HT1080 (cell line): ENCODE results near the gene ARHGAP31. TPM values are rescaled to one million over a fixed set of nuclear protein-coding genes. Genes with fewer than 3 reads are reported as not detected.
A peak's percentile ranks its signal among the peaks of the same experiment; 100 is the strongest.

Experiments used
- DNase-seq: peaks from one replicate; pipeline ENCODE4 v3.0.0-alpha.2; 2015; ENCODE audit warnings: low read depth
- small RNA-seq: library from RNA; depleted of rRNA; stranded (forward); fragments of <200 nt; gene quantifications from one replicate; pipeline ENCODE3, GENCODE V24; 2014
- total RNA-seq: library from RNA; depleted of rRNA; stranded (reverse); fragments of >200 nt; shearing (Covaris generic); gene quantifications from 2 replicates; pipeline ENCODE4 v1.2.3, GENCODE V29; 2014; rRNA removed

The ARHGAP31 gene
- total RNA-seq, 1 experiment from 2014 or later: 14.4 TPM

DNA sequence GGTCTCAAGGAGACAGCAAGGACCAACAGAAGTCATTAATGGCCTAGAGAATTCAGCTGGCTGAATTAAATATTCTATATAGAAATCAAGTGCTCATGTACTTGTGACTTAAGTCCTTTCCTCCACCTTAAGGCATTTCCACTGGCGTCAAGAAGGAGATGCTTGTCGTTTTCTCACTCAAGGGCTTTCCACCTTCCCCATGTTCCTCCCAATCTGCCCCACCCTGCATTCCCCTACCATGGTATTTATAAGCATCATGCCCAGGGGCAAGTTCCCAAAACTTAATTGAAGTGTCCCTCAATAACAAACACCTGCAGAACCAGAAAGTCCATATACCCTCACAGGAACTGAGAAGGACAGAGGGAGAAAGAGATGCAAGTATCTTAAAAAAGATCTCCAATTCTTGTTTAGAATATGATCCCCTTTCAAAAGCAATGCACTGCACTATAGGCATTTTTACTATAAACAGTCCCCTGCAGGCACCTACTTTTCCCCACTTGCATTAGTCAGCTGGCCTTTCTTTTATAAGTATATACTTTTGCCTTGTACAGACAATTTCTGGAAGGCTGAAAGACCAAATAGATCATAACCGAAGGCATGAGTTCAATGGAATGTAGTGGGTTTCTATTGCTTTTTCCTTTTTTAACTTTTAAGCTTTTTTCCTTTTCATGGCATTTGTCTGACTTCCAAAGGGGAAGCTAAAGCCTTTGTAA is 139.6 kb downstream of the ARHGAP31 start:
- DNase-seq: no peak

GRCh38 chr3:119434703-119435102 is 140.5 kb downstream of the ARHGAP31 start:
- no peak for DNase-seq

GRCh38 chr3:119436977-119437376 is 142.8 kb downstream of the ARHGAP31 start:
- no peak for DNase-seq

GRCh38 chr3:119437691-119438258 is 143.6 kb downstream of the ARHGAP31 start:
- no peak for DNase-seq

GRCh38 chr3:119443179-119443578 is 149.0 kb downstream of the ARHGAP31 start:
- no peak for DNase-seq

DNA sequence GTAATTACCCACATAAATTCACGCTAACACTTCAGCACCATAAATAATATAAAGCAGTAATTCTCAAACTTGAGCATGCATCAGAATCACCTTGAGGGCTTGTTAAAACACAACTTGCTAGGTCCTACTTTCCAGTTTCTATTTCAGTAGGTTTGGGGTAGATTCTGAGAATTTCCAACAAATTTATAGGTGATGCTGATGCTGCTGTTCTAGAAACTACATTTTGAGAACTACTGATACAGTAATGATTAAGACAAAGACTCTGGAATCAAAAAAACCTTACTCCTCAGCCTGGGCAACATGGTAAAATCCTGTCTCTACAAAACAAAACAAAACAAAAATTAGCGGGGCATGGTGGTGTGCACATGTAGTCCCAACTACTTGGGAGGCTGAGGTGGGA is 150.4 kb downstream of the ARHGAP31 start:
- no peak for DNase-seq

DNA sequence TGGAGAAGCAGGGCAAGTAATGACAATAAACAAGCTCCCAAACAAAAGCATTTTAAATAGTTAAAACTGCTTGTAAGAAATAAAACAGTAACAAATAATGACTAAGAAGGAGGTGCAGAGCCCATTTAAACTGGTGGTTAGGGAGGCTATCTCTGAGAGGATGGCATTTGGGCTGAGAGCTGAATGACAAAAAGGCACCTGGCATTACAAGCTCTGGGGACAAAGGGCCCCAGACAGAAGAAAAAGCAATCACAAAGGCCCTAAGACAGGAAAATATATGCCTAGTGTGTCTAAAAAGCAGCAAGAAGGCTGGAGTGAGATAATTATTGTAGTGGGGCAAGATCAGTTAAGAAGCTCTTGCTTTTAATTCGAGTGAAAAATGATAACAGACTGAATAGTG is 159.6 kb downstream of the ARHGAP31 start:
- DNase-seq: no peak

- DNase-seq: no peak
These were observed 162.3 kb downstream of the ARHGAP31 start for GRCh38 chr3:119456469-119456868.

- no peak for DNase-seq
These were observed 163.1 kb downstream of the ARHGAP31 start for GRCh38 chr3:119457246-119457645.

DNA sequence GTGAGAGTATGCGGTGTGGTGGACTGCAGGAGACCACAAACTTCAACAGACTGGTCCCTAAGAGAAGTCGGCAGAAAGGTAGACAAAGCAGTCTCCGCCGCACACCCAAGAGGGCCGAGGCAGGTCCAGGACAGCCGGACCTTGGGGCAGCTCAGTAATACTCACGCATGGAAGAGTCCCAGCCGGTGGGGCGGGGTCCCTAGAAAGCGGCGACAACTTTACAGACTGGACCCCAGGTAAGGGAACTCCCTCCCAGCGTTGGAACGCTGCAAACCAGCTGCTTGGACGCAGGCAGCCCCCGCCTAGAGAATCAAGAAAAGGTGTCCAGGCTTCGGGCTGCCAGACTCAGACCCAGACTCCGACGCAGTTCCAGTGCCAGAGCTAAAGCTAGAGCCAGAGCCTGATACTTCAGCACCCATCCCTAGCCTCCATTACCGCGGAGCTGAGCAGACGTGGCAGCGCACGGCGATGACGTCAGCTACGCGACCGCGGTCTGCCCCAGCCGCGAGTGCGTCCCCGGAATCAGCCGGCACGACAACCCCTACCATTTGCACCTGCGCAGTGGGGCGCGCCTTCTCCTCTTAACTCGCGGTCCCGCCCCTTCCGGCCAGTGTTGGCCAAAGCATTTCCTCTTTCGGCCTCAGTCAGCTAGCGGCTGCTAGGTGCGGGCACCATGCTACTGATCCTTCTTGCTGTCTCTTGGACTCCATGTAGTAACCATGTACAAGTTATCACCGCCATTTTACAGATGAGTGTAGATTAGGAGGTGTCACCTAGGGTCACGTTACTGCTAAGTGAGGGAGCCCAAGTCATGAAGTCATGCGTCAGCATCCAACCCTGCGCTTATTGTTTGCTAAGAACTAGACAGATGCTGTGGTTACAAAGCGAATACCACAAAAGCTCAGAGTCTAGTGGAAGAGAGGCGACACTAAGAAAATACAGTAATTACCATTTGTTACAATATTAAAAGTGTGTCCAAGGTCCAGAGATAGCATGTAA is 169.3 kb downstream of the ARHGAP31 start, which contains the start of gene TMEM39A:
TSS of gene TMEM39A (minus strand) at position 445 of the 999 bp plus-strand sequence. CDS start 1,541 bp downstream, outside the sequence.
- peak; percentile 99 for DNase-seq

- no peak for DNase-seq
These were observed 173.9 kb downstream of the ARHGAP31 start for GRCh38 chr3:119468041-119468440.

GRCh38 chr3:119469418-119470189 is 175.4 kb downstream of the ARHGAP31 start:
- peak; percentile 38 for DNase-seq

Small RNAs within 50 kb of the gene (small RNA-seq; reads per million reads assigned to genes)
- not detected for gene RNU6-1127P

Other genes starting within 250 kb of the ARHGAP31 start
- not detected in 2 replicates for gene TEX55, start 148.2 kb upstream of the ARHGAP31 start, total RNA-seq
- gene UPK1B, start 120.8 kb upstream of the ARHGAP31 start, total RNA-seq: 0.03 TPM in 1 of 2 replicates, not detected in the other
- 16.1 and 16.3 TPM in 2 replicates for gene B4GALT4, start 53.5 kb upstream of the ARHGAP31 start, total RNA-seq
- gene TMEM39A, start 169.2 kb downstream of the ARHGAP31 start, total RNA-seq: 40.8 and 41.5 TPM in 2 replicates
- 17.9 and 19.7 TPM in 2 replicates for gene POGLUT1, start 174.6 kb downstream of the ARHGAP31 start, total RNA-seq
- gene TIMMDC1, start 204.2 kb downstream of the ARHGAP31 start, total RNA-seq: 214 and 244 TPM in 2 replicates